ENCODE data around the gene WBP1. TPM values are rescaled to one million over a fixed set of nuclear protein-coding genes. Genes with fewer than 3 reads are reported as not detected.

WBP1 gene
- polyA plus RNA-seq, 2 of the 4 experiments (the other 2 are of a cell fraction), result 59.0 to 62.6 TPM

GRCh38 chr2:74447230-74447999 lies 10.8 kb upstream of the WBP1 start:
- POLR2A ChIA-PET, result no interaction called here
- ATAC-seq, result peak in 1 of 2 experiments; percentile 37; a peak in 1 of 6 replicates
- Histone ChIP-seq H3K4me1 (peaks cover 25% of the 10 kb centered on the region), H3K4me2 (peak overlapping the region; percentile 34), H3K9me3 (no peaks in the 10 kb centered on the region), H3K4me3 (no peak overlapping the region), H3K27ac (peak overlapping the region in 1 of 2 experiments; percentile 22; a peak in 1 of 6 replicates)
- CTCF ChIA-PET, result interaction anchor here (0.6 to 1.6 kb wide), 2 partner anchors 35 to 1674 kb away, joined by 3 read pairs; partner anchors contain the start of genes CCDC142 and TTC31
- 87% methylated on average over 5 of the region's 5 CpGs for WGBS (ENCODE audit: missing lambda C conversion rate)
- DNase-seq (ENCODE audit: low read depth in 1 of 2, low spot score in 1 of 2), result no peak
- no peak for FAIRE-seq
- TF ChIP-seq KDM1A (IDR thresholded peaks at IDR 0.05; ENCODE audit: low read depth) (no peak), NPAS2 (CRISPR knock-in tag; IDR thresholded peaks at IDR 0.05; ENCODE audit: borderline replicate concordance) (no peak)

GRCh38 chr2:74448771-74449170 lies 9.5 kb upstream of the WBP1 start:
- Histone ChIP-seq H3K9me3 (no peaks in the 10 kb centered on the region), H3K4me2 (no peak overlapping the region), H3K27ac (no peak overlapping the region), H3K4me3 (no peak overlapping the region), H3K4me1 (peaks cover 23% of the 10 kb centered on the region)
- WGBS (ENCODE audit: missing lambda C conversion rate), result 58% methylated on average over 2 of the region's 2 CpGs
- ATAC-seq (no peak), DNase-seq (ENCODE audit: low read depth in 1 of 2, low spot score in 1 of 2) (no peak), FAIRE-seq (no peak)
- TF ChIP-seq, protein P1, sequence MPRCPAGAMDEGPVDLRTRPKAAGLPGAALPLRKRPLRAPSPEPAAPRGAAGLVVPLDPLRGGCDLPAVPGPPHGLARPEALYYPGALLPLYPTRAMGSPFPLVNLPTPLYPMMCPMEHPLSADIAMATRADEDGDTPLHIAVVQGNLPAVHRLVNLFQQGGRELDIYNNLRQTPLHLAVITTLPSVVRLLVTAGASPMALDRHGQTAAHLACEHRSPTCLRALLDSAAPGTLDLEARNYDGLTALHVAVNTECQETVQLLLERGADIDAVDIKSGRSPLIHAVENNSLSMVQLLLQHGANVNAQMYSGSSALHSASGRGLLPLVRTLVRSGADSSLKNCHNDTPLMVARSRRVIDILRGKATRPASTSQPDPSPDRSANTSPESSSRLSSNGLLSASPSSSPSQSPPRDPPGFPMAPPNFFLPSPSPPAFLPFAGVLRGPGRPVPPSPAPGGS (IDR thresholded peaks at IDR 0.05), result no peak
- TF ChIP-seq SMC3 (IDR thresholded peaks at IDR 0.05), result no peak
- TF ChIP-seq, protein P2, sequence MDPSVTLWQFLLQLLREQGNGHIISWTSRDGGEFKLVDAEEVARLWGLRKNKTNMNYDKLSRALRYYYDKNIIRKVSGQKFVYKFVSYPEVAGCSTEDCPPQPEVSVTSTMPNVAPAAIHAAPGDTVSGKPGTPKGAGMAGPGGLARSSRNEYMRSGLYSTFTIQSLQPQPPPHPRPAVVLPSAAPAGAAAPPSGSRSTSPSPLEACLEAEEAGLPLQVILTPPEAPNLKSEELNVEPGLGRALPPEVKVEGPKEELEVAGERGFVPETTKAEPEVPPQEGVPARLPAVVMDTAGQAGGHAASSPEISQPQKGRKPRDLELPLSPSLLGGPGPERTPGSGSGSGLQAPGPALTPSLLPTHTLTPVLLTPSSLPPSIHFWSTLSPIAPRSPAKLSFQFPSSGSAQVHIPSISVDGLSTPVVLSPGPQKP (IDR thresholded peaks at IDR 0.05; ENCODE audit: low read depth, low read length), result no peak
- TF ChIP-seq MAFK (IDR thresholded peaks at IDR 0.05; ENCODE audit: partially characterized antibody), result no peak
- POLR2A ChIA-PET, result interaction anchor here (1.1 kb wide), 1 partner anchor 9 kb away, joined by 3 read pairs; no protein-coding TSS in a partner anchor
- CTCF ChIA-PET, result interaction anchor here (0.6 to 0.8 kb wide), 2 partner anchors 9 to 158 kb away, joined by 3 to 4 read pairs; no protein-coding TSS in a partner anchor

DNA sequence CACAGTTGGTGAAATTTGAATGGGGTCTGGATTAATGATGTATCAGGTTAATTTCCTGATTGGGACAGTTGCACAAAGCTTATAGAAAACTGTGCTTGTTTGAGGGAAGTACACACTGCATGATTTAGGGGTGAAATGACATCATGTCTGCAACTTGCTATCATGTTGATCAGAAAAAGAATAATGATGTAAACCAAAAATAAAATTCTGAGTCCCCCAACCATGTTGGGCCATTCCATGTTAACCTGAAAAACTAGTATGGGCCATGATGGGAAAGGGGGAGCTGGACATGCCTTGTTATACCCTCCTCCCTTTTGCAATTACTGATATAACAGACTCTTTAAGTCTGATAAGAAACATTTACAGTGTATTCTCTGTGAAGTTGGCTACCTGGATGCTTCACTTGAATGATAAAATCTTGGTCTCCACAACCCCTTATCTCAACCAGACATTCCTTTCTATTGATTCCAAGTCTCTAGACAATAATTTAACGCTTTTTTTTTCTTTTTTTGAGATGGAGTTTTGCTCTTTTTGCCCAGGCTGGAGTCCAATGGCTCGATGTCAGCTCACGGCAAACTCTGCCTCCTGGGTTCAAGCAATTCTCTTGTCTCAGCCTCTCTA lies 7.6 kb upstream of the WBP1 start:
- FAIRE-seq, result no peak

More for the DNA sequence above, 7.6 kb upstream of the WBP1 start:
- TF ChIP-seq CEBPB (IDR thresholded peaks at IDR 0.05) (no peak), FOSL2 (IDR thresholded peaks at IDR 0.05) (no peak), FOSL2 (CRISPR knock-in tag; IDR thresholded peaks at IDR 0.05) (no peak), MYC (IDR thresholded peaks at IDR 0.05; ENCODE audit: borderline replicate concordance, low read length) (no peak), BHLHE40 (IDR thresholded peaks at IDR 0.05; ENCODE audit: low read depth, low read length) (no peak), NR3C1 (IDR thresholded peaks at IDR 0.05) (no peak), CBX2 (IDR thresholded peaks at IDR 0.05; ENCODE audit: borderline replicate concordance, low read depth) (no peak), E2F6 (IDR thresholded peaks at IDR 0.05; ENCODE audit: borderline replicate concordance, low read depth) (no peak), SREBF2 (IDR thresholded peaks at IDR 0.05) (no peak), POLR2AphosphoS2 (conservative IDR thresholded peaks at IDR 0.05; ENCODE audit: low read length) (no peak), ZNF302 (CRISPR knock-in tag; IDR thresholded peaks at IDR 0.05) (no peak), CBX8 (IDR thresholded peaks at IDR 0.05) (no peak)
- TF ChIP-seq, protein P1 (IDR thresholded peaks at IDR 0.05), result no peak
- TF ChIP-seq, protein P3, sequence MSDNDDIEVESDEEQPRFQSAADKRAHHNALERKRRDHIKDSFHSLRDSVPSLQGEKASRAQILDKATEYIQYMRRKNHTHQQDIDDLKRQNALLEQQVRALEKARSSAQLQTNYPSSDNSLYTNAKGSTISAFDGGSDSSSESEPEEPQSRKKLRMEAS (IDR thresholded peaks at IDR 0.05), result no peak
- Histone ChIP-seq H3K9me3 (no peaks in the 10 kb centered on the region), H3K4me1 (peaks cover 14% of the 10 kb centered on the region), H3K27ac (no peak overlapping the region), H3K4me3 (no peak overlapping the region), H3K4me2 (no peak overlapping the region)
- CTCF ChIA-PET, result interaction anchor here (0.6 to 1.0 kb wide), 2 partner anchors 10 to 204 kb away, joined by 3 read pairs; no protein-coding TSS in a partner anchor
- POLR2A ChIA-PET, result no interaction called here
- 66% methylated on average over 3 of the region's 3 CpGs for WGBS (ENCODE audit: missing lambda C conversion rate)
- DNase-seq (ENCODE audit: low read depth in 1 of 2, low spot score in 1 of 2) (no peak), ATAC-seq (no peak)
